ENCODE data around the gene LPAR1.

Gene LPAR1

GRCh38 chr9:110950041-110950645 is 88.1 kb downstream of the LPAR1 start:
- DNase-seq: no peak

DNA sequence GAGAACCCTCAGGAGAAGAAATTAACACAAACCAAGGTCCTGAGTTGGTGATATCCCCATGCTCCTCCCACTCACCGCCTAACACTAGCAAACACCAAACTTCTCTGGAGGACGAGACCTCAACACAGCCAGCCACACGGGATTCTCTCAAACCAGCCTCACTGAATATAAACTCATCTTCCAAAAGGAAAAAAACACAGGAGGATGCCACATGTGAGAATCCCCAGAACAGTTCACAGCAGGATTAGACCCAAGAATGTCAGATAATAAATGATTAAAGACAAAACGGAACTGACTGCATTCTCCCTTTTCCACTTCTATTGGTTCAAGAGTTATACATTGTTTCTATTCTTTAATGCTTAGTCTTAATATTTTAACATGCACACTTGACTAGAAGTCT is 89.2 kb downstream of the LPAR1 start:
- DNase-seq: no peak

- no peak for DNase-seq
These were observed 90.7 kb downstream of the LPAR1 start for GRCh38 chr9:110947491-110948044.

GRCh38 chr9:110942522-110942921 is 95.7 kb downstream of the LPAR1 start:
- DNase-seq: no peak

DNA sequence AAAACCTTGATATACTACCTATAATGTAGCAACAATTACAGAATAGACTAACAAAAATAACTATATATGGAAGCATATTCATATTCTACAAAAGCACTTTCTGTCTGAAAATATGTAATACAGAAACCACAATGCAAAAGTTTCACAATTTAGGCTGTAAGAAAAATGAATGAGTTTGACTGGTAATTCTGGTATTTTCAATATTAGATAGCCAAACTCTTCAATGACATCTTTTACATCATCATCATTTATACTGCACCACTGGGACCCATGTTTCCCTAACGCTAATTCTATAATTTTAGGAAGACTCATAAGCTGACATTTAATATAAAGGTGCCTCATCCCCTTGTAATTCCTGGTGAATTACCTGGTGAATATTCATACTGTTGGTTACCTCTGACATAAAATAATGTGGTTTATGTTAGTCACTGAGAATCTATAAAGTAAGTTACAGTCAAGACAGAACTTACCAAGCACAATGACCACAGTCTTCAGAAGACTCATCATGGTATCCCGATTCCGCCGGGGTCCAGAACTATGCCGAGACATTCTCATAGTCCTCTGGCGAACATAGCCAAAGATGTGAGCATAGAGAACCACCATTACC is 97.2 kb downstream of the LPAR1 start:
- DNase-seq: no peak

DNA sequence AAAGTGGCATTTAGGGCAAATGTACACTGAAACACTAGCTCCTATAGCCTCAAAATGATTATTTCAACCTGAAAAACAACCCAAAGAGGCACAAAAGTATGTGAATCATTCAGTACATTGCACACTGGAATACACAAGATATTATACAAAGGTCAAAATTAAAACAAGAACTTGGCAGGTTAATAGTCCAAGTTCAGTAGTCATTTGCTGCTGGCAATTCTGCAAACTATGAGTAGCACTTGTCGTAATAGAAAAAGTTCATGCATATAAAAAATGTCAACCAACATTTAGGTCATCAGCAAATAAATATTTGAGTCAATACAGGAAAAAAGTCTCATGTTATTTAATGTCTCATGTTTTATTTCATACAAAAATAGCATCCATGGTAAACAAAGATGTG is 98.7 kb downstream of the LPAR1 start:
- DNase-seq: no peak

DNA sequence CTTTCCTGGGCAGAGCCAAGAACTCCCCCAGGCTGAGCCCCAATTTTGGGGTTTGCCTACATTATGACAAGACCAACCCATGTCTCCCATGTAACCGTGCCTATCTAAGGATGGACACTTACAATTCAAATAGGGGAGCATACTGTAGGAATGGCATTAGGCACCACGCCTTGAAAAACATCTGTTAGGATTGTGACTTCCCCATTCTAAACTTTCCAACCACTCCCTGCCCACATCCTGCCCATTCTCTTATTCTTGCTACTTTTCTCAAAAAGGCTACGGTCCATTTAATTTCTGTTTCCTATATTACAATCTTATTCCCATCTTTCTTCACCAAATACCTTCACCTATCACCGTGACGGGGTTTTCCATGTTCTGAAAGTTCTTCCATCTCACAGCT is 99.2 kb downstream of the LPAR1 start:
- DNase-seq: no peak

DNA sequence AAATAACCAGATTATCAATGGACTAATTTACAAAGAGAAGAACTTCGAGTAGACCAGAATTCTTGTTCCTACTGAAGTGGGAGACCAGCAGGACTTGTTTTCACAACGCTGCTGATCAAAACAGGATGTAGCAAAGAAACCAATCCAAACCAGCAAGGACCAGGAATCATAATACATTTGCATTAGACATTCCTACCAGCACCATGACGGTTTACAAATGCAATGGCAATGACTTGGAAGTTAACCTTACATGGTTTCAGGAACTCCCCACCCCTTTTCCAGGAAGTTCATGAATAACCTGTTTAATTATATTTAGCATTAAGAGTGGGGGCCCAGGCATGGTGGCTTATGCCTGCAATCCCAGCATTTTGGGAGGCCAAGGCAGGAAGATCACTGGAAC is 100.0 kb downstream of the LPAR1 start:
- no peak for DNase-seq

DNA sequence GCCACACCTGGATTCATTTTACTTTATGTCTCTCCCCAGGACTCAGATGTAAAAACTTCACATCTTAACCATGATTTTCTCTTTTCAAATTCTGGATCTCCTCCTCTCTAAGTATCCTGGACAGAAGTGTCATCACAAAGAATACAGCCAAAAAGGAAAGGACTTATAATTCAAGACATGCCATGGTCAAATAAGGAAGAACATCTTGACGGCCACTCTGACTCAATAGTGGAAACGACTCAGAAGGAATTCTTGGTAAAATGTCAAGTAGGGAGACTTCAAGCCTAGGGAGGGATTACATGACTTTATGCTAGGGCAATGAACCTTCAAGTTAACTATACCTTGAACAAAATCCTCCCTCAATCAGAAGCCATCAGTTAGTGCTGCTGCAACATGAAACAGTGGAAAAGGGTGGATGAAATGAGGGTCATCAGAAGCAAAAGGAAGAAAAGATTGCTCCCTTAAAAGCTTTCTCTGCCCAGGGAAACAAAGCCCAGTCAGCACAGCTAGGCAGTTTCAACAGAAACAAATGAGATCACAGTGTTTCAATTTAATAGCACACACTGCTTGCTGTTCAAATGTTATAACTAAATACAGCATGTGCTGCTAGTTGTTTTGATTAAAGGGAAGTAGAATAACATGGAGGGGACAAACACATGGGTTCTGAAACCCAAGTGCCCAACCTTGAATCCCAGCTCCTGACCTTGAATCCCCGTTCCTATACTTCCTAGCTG is 101.4 kb downstream of the LPAR1 start:
- no peak for DNase-seq

DNA sequence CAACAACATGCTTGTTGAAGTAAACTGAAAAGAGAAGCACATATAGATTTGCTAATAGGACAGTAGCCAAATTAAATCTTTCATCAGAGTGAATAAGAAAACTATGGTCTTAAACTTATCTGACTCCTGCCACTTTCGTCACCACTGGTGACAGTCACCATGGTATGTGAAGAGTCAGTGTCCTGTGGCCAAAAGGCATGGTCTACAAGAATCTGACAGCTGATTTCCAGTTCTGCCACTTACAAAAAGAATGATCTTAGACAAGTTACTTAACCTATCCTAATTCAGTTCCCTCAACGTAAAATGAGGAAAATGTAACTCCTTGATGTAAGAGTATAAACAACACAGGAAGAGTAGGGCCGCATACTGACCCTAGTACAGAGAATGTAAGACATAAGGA is 102.0 kb downstream of the LPAR1 start:
- DNase-seq: no peak

DNA sequence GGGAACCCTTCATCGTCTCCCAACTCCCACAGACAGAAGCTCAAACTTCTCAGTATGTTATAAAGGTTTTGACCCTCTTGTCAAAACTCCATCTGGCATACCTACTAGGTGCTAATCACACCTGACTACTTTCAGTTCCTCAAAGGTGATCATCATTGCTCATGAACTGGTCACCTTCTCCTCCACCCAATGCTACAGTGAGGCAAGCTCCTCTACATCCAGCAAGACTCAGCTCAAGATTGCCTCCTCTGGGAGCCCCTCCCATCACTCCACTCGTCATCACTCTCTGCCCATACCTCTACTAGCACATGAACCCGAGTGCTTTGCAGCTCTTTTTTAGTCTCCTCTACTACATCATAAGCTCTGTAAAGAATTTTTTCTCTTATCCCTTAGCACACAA is 102.4 kb downstream of the LPAR1 start:
- no peak for DNase-seq

- DNase-seq: no peak
These were observed 104.8 kb downstream of the LPAR1 start for GRCh38 chr9:110933350-110934001.

DNA sequence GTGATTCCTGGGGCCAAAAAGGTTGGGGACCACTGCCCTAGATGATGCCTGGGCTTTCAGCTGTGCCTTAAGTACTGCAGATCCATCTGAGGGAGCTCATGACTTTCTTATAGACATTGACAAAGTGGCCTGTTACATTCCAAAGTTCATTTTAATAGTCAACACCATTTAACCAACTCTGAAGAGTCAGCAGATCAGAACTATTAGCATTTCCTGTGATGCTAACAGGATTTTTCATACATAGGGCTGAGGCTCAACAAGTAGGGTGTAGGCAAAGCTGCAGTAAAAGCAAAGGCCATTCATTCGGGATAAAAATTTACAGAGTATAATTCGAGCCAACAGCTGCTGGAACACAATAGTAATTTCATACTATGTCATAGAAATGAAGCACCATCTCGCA is 105.4 kb downstream of the LPAR1 start:
- DNase-seq: no peak

GRCh38 chr9:110928599-110928998 is 109.7 kb downstream of the LPAR1 start:
- no peak for DNase-seq

DNA sequence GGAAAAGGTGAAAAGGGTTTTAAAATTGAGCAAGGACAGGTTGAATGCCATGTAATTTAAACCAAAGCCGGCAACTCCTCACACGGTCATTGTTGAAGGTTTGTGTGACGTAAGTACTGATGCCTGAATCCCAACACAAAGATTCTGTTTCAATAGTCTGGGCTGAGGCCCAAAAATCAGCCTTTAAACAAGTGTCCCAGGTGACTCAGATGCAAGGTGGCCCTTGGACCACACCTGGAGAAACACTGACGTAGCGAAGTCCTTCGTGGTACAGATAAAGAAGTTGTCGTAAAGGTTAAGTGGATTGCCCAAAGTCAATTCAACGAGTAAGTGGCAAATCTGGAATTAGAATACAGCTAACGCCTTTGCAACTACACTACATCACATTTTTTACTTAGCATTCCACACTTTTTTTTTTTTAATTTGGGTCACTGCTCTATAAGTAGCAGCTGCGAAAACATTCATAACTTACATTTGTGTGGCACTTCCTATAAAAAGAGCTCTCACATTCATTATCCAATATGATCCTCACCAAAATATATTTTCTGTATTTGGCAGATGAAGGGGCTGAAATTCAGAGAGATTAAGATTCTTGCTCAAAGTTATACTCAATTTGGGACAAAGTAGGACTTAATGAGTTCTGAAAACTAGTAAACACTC is 111.3 kb downstream of the LPAR1 start:
- no peak for DNase-seq

DNA sequence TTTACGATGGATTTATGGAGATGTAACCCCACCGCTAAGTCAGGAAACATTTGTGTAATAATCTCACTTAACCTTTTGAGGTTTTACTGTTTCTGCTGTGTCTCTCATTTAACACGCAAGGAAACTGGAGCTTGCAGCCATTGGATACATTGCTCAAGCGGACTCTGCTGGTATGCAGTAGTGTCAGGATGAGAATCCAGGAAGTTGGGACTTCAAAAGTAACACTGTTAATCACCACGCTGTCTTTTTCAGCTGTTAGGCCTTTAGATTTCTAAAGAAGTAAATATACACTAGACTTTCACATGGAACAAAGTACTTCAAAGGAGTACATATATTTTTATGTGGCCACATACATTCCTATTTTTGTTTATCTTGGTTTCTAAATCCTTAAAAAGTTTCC is 114.7 kb downstream of the LPAR1 start:
- DNase-seq: no peak

DNA sequence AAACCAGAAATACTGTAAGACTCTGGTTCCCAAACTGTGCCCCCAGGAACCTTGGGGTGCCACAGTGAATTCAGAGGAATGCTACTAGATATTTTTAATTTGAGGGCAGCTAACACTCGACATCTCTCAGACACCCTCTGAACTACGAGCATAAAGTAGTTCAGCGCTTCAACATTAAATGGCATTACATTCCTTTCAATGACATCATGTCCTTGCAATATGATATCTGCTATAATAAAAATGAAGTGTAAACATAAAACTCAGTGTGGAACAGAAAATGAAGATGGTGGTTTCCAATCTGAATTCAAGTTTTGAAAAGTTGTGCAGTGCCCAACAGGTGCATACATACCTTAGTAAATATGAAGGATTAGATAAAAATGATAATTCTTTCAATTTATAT is 116.1 kb downstream of the LPAR1 start:
- DNase-seq: no peak

DNA sequence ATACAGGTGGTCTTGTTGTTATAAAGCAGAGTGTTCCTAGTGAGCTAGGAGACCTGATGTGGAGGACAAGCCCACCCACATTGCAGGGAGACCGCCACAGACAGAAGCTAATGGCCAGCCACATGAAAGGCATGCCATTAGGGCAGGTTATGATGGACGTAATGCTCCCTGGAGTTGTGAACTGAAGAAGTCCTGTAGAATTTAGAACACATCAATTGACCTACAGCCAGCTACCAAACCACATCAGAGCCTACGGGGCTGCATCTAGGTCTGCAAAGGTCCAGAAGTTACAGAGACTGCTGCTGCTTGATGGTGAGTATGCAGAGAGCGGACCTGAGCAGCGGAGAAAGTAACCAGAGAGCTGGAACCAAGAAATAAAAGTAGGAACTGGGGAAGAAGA is 116.6 kb downstream of the LPAR1 start:
- DNase-seq: no peak

- no peak for DNase-seq
These were observed 118.7 kb downstream of the LPAR1 start for GRCh38 chr9:110919609-110920008.

GRCh38 chr9:110919050-110919435 is 119.2 kb downstream of the LPAR1 start:
- no peak for DNase-seq

GRCh38 chr9:110918316-110919049 is 119.8 kb downstream of the LPAR1 start:
- no peak for DNase-seq

DNA sequence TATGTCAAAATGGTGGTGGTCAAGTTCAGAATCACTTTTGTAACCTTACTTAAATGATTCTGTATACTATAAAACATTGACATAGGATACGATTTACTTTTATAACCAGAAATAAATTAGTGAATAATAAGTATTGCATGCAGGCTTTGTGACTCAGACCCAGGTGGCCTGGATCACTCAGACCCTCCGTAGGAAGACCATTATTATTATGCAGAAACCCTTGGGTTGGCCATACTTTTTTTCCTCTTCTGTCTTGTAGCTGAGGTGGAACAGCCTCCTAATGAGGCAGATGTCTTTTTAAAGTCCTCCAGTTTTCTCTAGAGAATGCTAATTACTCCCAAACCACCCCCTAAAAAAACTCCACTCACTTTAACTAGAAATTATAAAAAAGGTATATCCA is 121.9 kb downstream of the LPAR1 start:
- DNase-seq: no peak
